Smooth muscle cell (in vitro differentiated cells): ENCODE results near the gene ADD1. TPM values are rescaled to one million over a fixed set of nuclear protein-coding genes. Genes with fewer than 3 reads are reported as not detected.

Source experiments
- DNase-seq: peaks from one replicate; lab custom pipeline; 2025; ENCODE audit not compliant: unreplicated experiment; lab: John Stamatoyannopoulos, UW
- H2AFZ ChIP-seq: fragments of 200-600 bp; sonication (generic); 2 replicates; pipeline ENCODE4 v1.6.0; 2016; ENCODE audit warnings: antibody characterized with exemption, low read depth, mild to moderate bottlenecking
- H3F3A ChIP-seq: fragments of 200-600 bp; sonication (generic); 2 replicates; pipeline ENCODE4 v1.6.0; 2017; ENCODE audit warnings: antibody characterized with exemption, low read depth
- H3K27ac ChIP-seq: fragments of 200-600 bp; sonication (generic); 2 replicates; pipeline ENCODE4 v1.5.1; 2016; ENCODE audit warnings: low read depth, mild to moderate bottlenecking
- H3K27me3 ChIP-seq: fragments of 200-600 bp; sonication (generic); 2 replicates; pipeline ENCODE4 v1.6.1; 2016; ENCODE audit warnings: low read depth, mild to moderate bottlenecking
- H3K36me3 ChIP-seq: fragments of 200-600 bp; sonication (generic); 2 replicates; pipeline ENCODE4 v1.5.1; 2016; ENCODE audit warnings: low read depth
- H3K4me1 ChIP-seq: fragments of 200-600 bp; sonication (generic); 2 replicates; pipeline ENCODE4 v1.5.1; 2016; ENCODE audit warnings: low read depth
- H3K4me2 ChIP-seq: fragments of 200-600 bp; sonication (generic); 2 replicates; pipeline ENCODE4 v1.6.0; 2016; ENCODE audit warnings: mild to moderate bottlenecking
- H3K4me3 ChIP-seq: fragments of 200-600 bp; sonication (generic); 2 replicates; pipeline ENCODE4 v1.5.1; 2016; ENCODE audit warnings: mild to moderate bottlenecking
- H3K79me2 ChIP-seq: fragments of 200-600 bp; sonication (generic); 2 replicates; pipeline ENCODE4 v1.6.0; 2016; ENCODE audit warnings: low read depth, mild to moderate bottlenecking
- H3K9ac ChIP-seq: fragments of 200-600 bp; sonication (generic); 2 replicates; pipeline ENCODE4 v1.6.0; 2016; ENCODE audit warnings: low read depth
- H3K9me3 ChIP-seq: fragments of 200-600 bp; sonication (generic); replicated peaks from 2 replicates; pipeline ENCODE4 v1.5.1; 2016; ENCODE audit warnings: low read depth
- H4K20me1 ChIP-seq: fragments of 200-600 bp; sonication (generic); 2 replicates; pipeline ENCODE4 v1.6.0; 2016; ENCODE audit warnings: low read depth
- WGBS: methylation state at CpG from one replicate; pipeline ENCODE4 v1.1.7; 2016; ENCODE audit warnings: low lambda C conversion rate; 5-methylcytosine and 5-hydroxymethylcytosine counted together
- polyA plus RNA-seq: library from polyadenylated mRNA; unstranded; fragments of >200 nt; fragmentation: Nextera tagmentation; extraction: Ambion mirVana; gene quantifications from 2 replicates; pipeline ENCODE4 v1.2.1, GENCODE V29; 2016
- total RNA-seq: library from RNA; depleted of rRNA; stranded (reverse); fragments of >200 nt; gene quantifications from 2 replicates; pipeline ENCODE4 v1.2.3, GENCODE V29; 2014
- TF ChIP-seq, protein P1 (sequence below): fragments of 200-600 bp; sonication (generic); IDR thresholded peaks from 2 replicates; pipeline ENCODE4 v1.5.1; 2017; ENCODE audit warnings: borderline replicate concordance, mild to moderate bottlenecking, antibody characterized with exemption; ENCODE audit not compliant: insufficient read depth, poor library complexity, severe bottlenecking

Gene ADD1
- total and polyA plus RNA-seq, 2 experiments from 2014 or later = 109 to 175 TPM

DNA sequence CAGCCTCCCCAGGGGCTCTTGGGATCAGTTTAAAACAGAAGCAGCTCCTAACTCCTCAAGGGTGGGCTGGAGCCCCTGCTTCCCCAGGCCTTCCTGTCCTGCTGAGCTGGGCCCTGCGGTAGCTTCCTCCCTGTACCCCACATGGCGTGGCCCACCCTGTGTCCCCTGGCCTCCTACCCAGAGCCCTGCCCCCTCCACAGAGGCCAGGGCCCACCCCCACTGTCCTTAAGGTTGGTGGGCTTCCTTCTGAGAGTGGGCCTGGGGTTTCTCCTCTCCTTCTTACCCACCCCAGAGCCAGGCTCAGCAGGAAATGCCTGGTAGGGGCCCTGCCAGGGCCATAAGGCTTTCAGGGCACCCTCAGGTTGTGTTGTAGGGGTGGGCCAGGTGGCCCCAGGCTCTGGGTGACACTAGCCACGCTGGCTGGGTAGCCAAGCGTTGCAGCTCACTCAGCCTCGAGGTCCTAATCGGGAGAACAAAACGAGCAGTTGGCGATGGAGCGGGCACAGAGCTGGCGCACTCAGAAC, 39.1 kb upstream of the ADD1 start:
- H3K9me3 ChIP-seq = no peaks in the 10 kb centered on the region

DNA sequence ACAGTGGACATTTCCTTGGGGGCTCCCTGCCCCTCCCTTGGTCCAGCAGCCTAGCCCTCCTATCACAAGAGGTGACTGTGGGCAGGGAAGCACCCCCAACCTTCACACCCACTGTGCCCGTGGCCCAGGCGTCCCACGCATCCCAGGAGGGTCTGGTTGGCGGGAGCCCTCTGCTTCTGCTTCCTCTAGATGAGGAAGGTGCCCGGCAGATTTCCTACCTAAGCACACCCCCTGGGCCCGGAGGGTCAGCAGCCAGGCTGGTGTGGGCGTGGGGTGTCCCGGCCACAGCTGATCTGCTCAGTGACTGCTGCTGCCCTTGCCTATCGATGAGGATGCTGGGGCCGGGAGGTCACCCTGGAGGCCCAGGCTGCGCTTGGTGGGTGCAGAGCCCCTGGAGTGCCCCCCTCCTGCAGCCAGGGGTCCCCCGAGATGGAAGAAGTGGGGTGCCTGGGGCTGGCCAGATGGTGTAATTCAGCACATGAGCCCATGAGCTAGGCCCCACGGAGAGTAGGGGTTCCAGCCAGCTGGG, 38.6 kb upstream of the ADD1 start:
- Histone ChIP-seq H3K27ac (no peak overlapping the region), H3K27me3 (no peaks in the 10 kb centered on the region), H3K4me1 (peaks cover 14% of the 10 kb centered on the region), H4K20me1 (peaks cover 89% of the 10 kb centered on the region), H3K9me3 (no peaks in the 10 kb centered on the region), H3K79me2 (peaks cover 64% of the 10 kb centered on the region), H2AFZ (no peak overlapping the region), H3K9ac (no peak overlapping the region), H3K36me3 (no peaks in the 10 kb centered on the region), H3K4me3 (no peak overlapping the region), H3K4me2 (no peak overlapping the region), H3F3A (no peaks in the 10 kb centered on the region)
- WGBS = 90% methylated on average over 13 of the region's 13 CpGs
- DNase-seq = no peak
- TF ChIP-seq, protein P1, sequence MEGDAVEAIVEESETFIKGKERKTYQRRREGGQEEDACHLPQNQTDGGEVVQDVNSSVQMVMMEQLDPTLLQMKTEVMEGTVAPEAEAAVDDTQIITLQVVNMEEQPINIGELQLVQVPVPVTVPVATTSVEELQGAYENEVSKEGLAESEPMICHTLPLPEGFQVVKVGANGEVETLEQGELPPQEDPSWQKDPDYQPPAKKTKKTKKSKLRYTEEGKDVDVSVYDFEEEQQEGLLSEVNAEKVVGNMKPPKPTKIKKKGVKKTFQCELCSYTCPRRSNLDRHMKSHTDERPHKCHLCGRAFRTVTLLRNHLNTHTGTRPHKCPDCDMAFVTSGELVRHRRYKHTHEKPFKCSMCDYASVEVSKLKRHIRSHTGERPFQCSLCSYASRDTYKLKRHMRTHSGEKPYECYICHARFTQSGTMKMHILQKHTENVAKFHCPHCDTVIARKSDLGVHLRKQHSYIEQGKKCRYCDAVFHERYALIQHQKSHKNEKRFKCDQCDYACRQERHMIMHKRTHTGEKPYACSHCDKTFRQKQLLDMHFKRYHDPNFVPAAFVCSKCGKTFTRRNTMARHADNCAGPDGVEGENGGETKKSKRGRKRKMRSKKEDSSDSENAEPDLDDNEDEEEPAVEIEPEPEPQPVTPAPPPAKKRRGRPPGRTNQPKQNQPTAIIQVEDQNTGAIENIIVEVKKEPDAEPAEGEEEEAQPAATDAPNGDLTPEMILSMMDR = no peak

More for the DNA sequence above, 39.1 kb upstream of the ADD1 start:
- TF ChIP-seq, protein P1 = no peak
- Histone ChIP-seq H3K79me2 (peaks cover 64% of the 10 kb centered on the region), H3K36me3 (no peaks in the 10 kb centered on the region), H3K4me1 (peaks cover 20% of the 10 kb centered on the region), H4K20me1 (peaks cover 89% of the 10 kb centered on the region), H3K27ac (no peak overlapping the region), H3K4me2 (no peak overlapping the region), H3K4me3 (no peak overlapping the region), H3K27me3 (no peaks in the 10 kb centered on the region), H2AFZ (no peak overlapping the region), H3K9ac (no peak overlapping the region), H3F3A (no peaks in the 10 kb centered on the region)
- WGBS = 95% methylated on average over 10 of the region's 10 CpGs
- no peak for DNase-seq

DNA sequence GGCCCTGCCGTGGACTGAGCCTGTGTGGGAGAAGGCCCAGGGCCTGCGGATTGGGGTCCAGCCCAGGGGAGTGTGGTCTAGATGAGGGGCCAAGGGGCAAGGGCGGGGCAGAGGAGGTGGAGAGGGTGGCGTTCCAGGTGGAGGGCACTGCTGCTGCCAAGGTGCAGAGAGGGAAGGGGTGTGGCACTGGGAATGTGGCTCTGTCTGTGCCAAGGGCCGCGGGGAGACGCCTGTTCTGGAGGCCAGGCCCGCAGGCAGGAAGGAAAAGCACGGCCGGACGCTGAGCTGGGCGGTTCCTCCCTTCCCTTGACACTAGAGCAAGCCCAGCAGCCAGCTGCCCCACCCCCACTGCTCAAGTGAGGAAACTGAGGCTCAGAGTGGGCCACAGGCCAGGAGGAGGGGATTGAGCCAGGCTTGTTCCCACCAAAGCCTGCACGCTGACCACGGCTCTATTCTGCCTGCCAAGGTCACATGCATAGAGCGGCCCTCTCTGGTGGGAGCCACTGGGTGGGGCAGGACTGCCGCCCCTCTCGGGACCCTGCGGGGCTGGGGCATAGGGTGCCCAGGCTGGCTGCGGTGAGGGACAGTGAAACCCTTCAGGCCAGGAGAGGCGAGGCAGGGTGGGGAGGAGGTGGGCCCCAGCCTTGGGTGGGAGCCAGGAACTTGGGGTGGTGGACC, 37.8 kb upstream of the ADD1 start:
- TF ChIP-seq, protein P1 = no peak
- H2AFZ ChIP-seq = no peak overlapping the region

More for the DNA sequence above, 37.8 kb upstream of the ADD1 start:
- WGBS = 92% methylated on average over 15 of the region's 20 CpGs
- Histone ChIP-seq H3K36me3 (no peaks in the 10 kb centered on the region), H3K4me2 (no peak overlapping the region), H3K79me2 (peaks cover 65% of the 10 kb centered on the region), H3K4me3 (no peak overlapping the region), H4K20me1 (peaks cover 92% of the 10 kb centered on the region), H3K9ac (no peak overlapping the region), H3K9me3 (no peaks in the 10 kb centered on the region), H3K27me3 (no peaks in the 10 kb centered on the region), H3K4me1 (peaks cover 6% of the 10 kb centered on the region), H3K27ac (no peak overlapping the region), H3F3A (no peaks in the 10 kb centered on the region)
- no peak for DNase-seq
